Hepatocyte (in vitro differentiated cells): ENCODE data around the gene PKP4. TPM values are rescaled to one million over a fixed set of nuclear protein-coding genes. Genes with fewer than 3 reads are reported as not detected.

ENCODE experiments used
- DNase-seq: peaks from one replicate; pipeline ENCODE4 v3.0.0-alpha.2; 2016; ENCODE audit warnings: low spot score
- H2AFZ ChIP-seq: fragments of 200-600 bp; sonication (generic); 2 replicates; pipeline ENCODE4 v1.6.0; 2016; ENCODE audit warnings: antibody characterized with exemption, mild to moderate bottlenecking
- H3K27ac ChIP-seq: fragments of 200-600 bp; sonication (generic); 2 replicates; pipeline ENCODE4 v1.5.1; 2016; ENCODE audit warnings: mild to moderate bottlenecking
- H3K27me3 ChIP-seq: fragments of 200-600 bp; sonication (generic); 2 replicates; pipeline ENCODE4 v1.6.1; 2016
- H3K36me3 ChIP-seq: fragments of 200-600 bp; sonication (generic); replicated peaks from 2 replicates; pipeline ENCODE4 v1.5.1; 2016; ENCODE audit warnings: low read depth; ENCODE audit not compliant: insufficient read depth
- H3K4me1 ChIP-seq: fragments of 200-600 bp; sonication (generic); 2 replicates; pipeline ENCODE4 v1.5.1; 2016; ENCODE audit warnings: mild to moderate bottlenecking, moderate library complexity; ENCODE audit not compliant: insufficient read depth
- H3K4me2 ChIP-seq: fragments of 200-600 bp; sonication (generic); 2 replicates; pipeline ENCODE4 v1.6.0; 2016
- H3K4me3 ChIP-seq: fragments of 200-600 bp; sonication (generic); 2 replicates; pipeline ENCODE4 v1.5.1; 2016; ENCODE audit warnings: mild to moderate bottlenecking
- H3K79me2 ChIP-seq: fragments of 200-600 bp; sonication (generic); 2 replicates; pipeline ENCODE4 v1.6.0; 2017; ENCODE audit warnings: mild to moderate bottlenecking
- H3K9me2 ChIP-seq: fragments of 200-600 bp; sonication (generic); replicated peaks from 2 replicates; pipeline ENCODE4 v1.6.0; 2017; ENCODE audit warnings: mild to moderate bottlenecking; ENCODE audit not compliant: insufficient read depth
- H3K9me3 ChIP-seq: fragments of 200-600 bp; sonication (generic); 2 replicates; pipeline ENCODE4 v1.5.1; 2016; ENCODE audit warnings: low read depth, mild to moderate bottlenecking
- H4K20me1 ChIP-seq: fragments of 200-600 bp; sonication (generic); 2 replicates; pipeline ENCODE4 v1.6.0; 2016; ENCODE audit warnings: mild to moderate bottlenecking; ENCODE audit not compliant: insufficient read depth, poor library complexity, severe bottlenecking
- EZH2 ChIP-seq: fragments of 200-600 bp; sonication (generic); IDR thresholded peaks from 2 replicates; pipeline ENCODE4 v1.6.1; 2016; ENCODE audit warnings: antibody characterized with exemption, mild to moderate bottlenecking, borderline replicate concordance
- EZH2phosphoT487 ChIP-seq: fragments of 200-600 bp; sonication (generic); IDR thresholded peaks from one replicate; pipeline ENCODE4 v1.6.1; 2018; ENCODE audit warnings: antibody characterized with exemption, mild to moderate bottlenecking, low read depth, moderate library complexity; ENCODE audit not compliant: unreplicated experiment, severe bottlenecking
- WGBS: methylation state at CpG from one replicate; pipeline ENCODE4 v1.1.6; 2016; ENCODE audit warnings: low lambda C conversion rate; ENCODE audit errors: missing lambda C conversion rate; 5-methylcytosine and 5-hydroxymethylcytosine counted together
- polyA plus RNA-seq: library from polyadenylated mRNA; unstranded; fragments of >200 nt; fragmentation: Nextera tagmentation; extraction: Ambion mirVana; gene quantifications from 2 replicates; pipeline ENCODE4 v1.2.1, GENCODE V29; 2016
- total RNA-seq: library from RNA; depleted of rRNA; stranded (reverse); fragments of >200 nt; gene quantifications from 2 replicates; pipeline ENCODE4 v1.2.3, GENCODE V29; 2014
- TF ChIP-seq, protein P1 (sequence below): fragments of 200-600 bp; sonication (generic); IDR thresholded peaks from 2 replicates; pipeline ENCODE4 v1.5.1; 2016; ENCODE audit warnings: antibody characterized with exemption, mild to moderate bottlenecking; ENCODE audit not compliant: poor library complexity

PKP4 gene
- total and polyA plus RNA-seq, 2 experiments from 2014 or later: 10.6 to 32.2 TPM

DNA sequence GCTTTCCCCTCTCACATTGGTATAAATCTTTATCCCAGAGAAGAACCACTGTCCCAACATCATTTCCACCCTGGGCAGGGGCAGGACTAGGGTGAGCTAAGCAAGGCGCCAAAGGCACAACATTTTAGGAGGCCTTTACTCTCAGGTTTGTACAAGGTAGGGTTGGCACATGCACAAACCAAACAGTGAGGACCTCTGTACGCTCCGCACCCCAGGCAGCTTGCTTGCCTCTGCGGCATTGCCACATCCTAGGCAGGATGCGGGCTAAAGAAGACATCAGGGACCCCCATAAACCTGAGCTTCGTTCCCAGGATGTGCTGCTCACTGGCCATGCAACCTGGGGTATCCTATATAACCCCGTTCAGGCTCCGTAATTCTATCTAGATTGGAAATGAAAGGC lies 210.2 kb downstream of the PKP4 start:
- H3K9me2 ChIP-seq: no peaks in the 10 kb centered on the region
- no peak overlapping the region for H3K4me3 ChIP-seq
- no peak overlapping the region for H2AFZ ChIP-seq
- H3K79me2 ChIP-seq: no peaks in the 10 kb centered on the region
- H3K9me3 ChIP-seq: no peaks in the 10 kb centered on the region
- H3K4me2 ChIP-seq: no peak overlapping the region
- H3K27me3 ChIP-seq: no peaks in the 10 kb centered on the region
- no peaks in the 10 kb centered on the region for H4K20me1 ChIP-seq
- H3K27ac ChIP-seq: no peak overlapping the region
- no peak for DNase-seq
- WGBS: over 99% methylated on average over 8 of the region's 8 CpGs
- TF ChIP-seq, protein P1, sequence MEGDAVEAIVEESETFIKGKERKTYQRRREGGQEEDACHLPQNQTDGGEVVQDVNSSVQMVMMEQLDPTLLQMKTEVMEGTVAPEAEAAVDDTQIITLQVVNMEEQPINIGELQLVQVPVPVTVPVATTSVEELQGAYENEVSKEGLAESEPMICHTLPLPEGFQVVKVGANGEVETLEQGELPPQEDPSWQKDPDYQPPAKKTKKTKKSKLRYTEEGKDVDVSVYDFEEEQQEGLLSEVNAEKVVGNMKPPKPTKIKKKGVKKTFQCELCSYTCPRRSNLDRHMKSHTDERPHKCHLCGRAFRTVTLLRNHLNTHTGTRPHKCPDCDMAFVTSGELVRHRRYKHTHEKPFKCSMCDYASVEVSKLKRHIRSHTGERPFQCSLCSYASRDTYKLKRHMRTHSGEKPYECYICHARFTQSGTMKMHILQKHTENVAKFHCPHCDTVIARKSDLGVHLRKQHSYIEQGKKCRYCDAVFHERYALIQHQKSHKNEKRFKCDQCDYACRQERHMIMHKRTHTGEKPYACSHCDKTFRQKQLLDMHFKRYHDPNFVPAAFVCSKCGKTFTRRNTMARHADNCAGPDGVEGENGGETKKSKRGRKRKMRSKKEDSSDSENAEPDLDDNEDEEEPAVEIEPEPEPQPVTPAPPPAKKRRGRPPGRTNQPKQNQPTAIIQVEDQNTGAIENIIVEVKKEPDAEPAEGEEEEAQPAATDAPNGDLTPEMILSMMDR: no peak
- TF ChIP-seq EZH2: no peak
- TF ChIP-seq EZH2phosphoT487: no peak
- no peaks in the 10 kb centered on the region for H3K36me3 ChIP-seq
- H3K4me1 ChIP-seq: peaks cover 7% of the 10 kb centered on the region

GRCh38 chr2:158667586-158667985 lies 210.8 kb downstream of the PKP4 start:
- Histone ChIP-seq H3K9me3 (no peaks in the 10 kb centered on the region), H4K20me1 (no peaks in the 10 kb centered on the region), H3K4me3 (no peak overlapping the region), H3K27ac (no peak overlapping the region), H3K9me2 (no peaks in the 10 kb centered on the region), H3K79me2 (no peaks in the 10 kb centered on the region), H3K4me1 (peaks cover 7% of the 10 kb centered on the region), H3K36me3 (no peaks in the 10 kb centered on the region), H3K4me2 (no peak overlapping the region), H3K27me3 (no peaks in the 10 kb centered on the region), H2AFZ (no peak overlapping the region)
- 89% methylated on average over 4 of the region's 4 CpGs for WGBS
- DNase-seq: no peak
- TF ChIP-seq EZH2 (no peak), EZH2phosphoT487 (no peak)
- TF ChIP-seq, protein P1: no peak

DNA sequence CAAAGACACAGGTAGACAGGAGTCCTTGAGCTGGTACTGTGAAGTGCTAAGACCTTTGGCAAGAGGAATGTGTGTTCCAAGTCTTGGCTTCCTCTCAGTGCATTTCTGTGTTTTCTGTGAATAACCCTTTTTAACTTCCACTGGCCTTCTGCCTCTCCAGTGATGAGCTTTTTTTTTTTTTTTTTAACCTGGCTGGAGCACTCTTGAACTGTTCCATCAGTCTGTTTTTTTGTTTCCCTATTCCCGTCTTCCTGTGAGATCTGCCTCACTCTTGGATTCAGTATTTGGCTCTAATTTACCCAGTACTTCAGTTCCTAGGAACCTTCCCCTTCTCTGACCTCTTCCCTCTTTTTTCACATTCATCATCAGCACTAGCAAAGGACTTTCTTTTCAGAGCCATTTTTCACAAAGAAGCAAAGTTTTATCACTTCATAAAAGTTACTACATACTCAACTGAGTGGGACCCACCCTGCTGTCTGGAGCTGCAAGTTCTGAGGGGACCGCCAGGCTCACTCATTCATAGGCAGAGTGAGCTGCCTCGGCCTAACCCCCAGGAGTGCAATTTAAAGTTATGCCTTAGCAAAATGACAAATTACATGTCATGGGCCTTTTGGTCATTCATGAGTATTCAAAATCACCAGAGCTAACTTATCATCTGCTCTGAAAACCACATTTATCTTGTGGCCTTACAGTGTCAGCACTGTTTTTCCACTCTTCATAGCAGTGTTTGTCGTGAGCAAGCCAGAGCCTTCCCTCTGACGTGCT lies 211.4 kb downstream of the PKP4 start:
- Histone ChIP-seq H3K27me3 (no peaks in the 10 kb centered on the region), H4K20me1 (no peaks in the 10 kb centered on the region), H3K9me2 (no peaks in the 10 kb centered on the region), H2AFZ (no peak overlapping the region), H3K4me1 (peaks cover 7% of the 10 kb centered on the region), H3K36me3 (no peaks in the 10 kb centered on the region), H3K4me3 (no peak overlapping the region), H3K9me3 (no peaks in the 10 kb centered on the region), H3K4me2 (no peak overlapping the region), H3K79me2 (no peaks in the 10 kb centered on the region), H3K27ac (no peak overlapping the region)
- WGBS: 87% methylated on average over 5 of the region's 5 CpGs
- TF ChIP-seq, protein P1: no peak
- TF ChIP-seq EZH2 (no peak), EZH2phosphoT487 (no peak)
- no peak for DNase-seq
